ENCODE results near the gene LIN9.

LIN9 gene

DNA sequence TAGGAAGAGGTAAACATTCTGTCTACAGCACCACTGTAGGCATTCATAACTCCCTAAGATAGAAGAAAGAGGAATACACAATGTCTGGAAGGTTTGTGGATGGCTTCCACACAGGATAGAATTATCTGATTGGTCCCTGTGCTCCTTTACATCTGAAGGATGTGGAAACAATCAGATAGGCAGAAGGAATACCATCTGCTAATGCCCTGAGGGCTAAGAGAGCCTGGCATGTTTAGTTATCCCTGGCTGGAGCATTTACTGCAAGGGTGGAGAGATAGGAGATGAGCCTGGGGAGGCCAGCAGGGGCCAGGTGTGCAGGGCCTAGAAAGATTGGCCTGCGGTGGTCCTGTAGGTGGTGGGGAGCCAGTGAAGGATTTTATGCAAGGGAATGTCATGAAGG is 113.8 kb downstream of the LIN9 start:
- no peak overlapping the region for H3K4me3 ChIP-seq (ENCODE audit: low read depth, low read length)
- no peak for TF ChIP-seq CTCF (IDR thresholded peaks at IDR 0.05; ENCODE audit: borderline replicate concordance, insufficient read depth, low read depth, low read length)

- TF ChIP-seq CTCF (IDR thresholded peaks at IDR 0.05; ENCODE audit: borderline replicate concordance, insufficient read depth, low read depth, low read length), result no peak
- peak overlapping the region; percentile 85 for H3K4me3 ChIP-seq (ENCODE audit: low read depth, low read length)
Observed at GRCh38 chr1:226187380-226187779, 121.6 kb downstream of the LIN9 start.

DNA sequence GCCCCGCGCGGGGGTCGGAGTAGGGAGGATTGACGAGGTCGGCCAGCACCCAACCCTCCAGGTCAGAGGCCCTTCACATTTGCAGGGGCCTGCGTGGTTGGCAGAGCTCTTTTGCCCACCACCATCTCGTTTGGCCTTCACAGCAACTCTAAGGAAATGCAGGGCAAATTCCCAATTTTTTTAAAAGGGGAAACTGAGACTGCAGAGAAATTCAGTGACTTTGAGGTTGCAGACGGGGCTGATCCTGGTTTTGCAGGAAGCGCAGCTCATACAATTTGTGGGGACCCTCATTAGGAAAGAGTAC is 122.0 kb downstream of the LIN9 start:
- H3K4me3 ChIP-seq (ENCODE audit: low read depth, low read length), result peak overlapping the region; percentile 85
- no peak for TF ChIP-seq CTCF (IDR thresholded peaks at IDR 0.05; ENCODE audit: borderline replicate concordance, insufficient read depth, low read depth, low read length)

GRCh38 chr1:226186124-226187018 is 122.6 kb downstream of the LIN9 start, which contains the start of gene ACBD3:
TSS of gene ACBD3 (minus strand) at chr1:226186741. CDS start at chr1:226186675, 66 bp downstream.
- TF ChIP-seq CTCF (IDR thresholded peaks at IDR 0.05; ENCODE audit: borderline replicate concordance, insufficient read depth, low read depth, low read length), result 0 out of 2 replicates have a peak, but pooled peaks have one; percentile 16
- peak within 1 kb of the TSS; percentile 85 for H3K4me3 ChIP-seq (ENCODE audit: low read depth, low read length)

- H3K4me3 ChIP-seq (ENCODE audit: low read depth, low read length), result peak overlapping the region; percentile 85
- TF ChIP-seq CTCF (IDR thresholded peaks at IDR 0.05; ENCODE audit: borderline replicate concordance, insufficient read depth, low read depth, low read length), result no peak
Observed at GRCh38 chr1:226185141-226186036, 123.6 kb downstream of the LIN9 start.

DNA sequence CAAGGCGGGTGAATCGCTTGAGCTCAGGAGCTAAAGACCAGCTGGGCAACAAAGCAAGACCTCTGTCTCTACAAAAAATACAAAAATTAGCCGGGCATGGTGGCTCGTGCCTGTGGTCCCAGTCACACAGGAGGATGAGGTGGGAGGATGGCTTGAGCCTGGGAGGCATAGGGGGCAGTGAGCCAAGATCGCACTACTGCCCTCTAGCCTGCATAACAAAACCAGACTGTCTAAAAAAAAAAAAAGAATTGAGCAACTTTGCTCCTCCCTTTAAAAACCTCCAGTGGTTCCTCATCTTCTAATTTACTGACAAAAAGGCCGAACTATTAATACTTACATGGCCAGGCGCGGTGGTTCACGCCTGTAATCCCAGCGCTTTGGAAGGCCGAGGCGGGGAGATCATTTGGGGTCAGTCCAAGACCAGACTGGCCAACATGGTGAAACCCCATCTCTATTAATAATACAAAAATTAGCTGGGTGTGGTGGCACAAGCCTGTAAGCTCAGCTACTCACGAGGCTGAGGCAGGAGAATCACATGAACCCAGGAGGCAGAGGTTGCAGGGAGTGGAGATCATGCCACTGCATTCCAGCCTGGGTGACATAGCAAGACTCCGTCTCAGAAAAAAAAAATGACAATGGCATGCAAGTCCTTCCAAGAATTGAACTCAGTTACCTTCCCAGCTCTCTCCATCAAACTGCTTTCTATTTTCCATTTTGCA is 126.8 kb downstream of the LIN9 start:
- H3K4me3 ChIP-seq (ENCODE audit: low read depth, low read length), result no peak overlapping the region
- peak; percentile 35; the same call in 1 of the 2 replicates for TF ChIP-seq CTCF (IDR thresholded peaks at IDR 0.05; ENCODE audit: borderline replicate concordance, insufficient read depth, low read depth, low read length)
